Ectodermal cell (in vitro differentiated cells): Measurements from ENCODE around the gene CD46.

ENCODE experiments used
- H3K27ac ChIP-seq: 2 replicates; pipeline ENCODE4 v1.7.0; 2013; ENCODE audit warnings: mild to moderate bottlenecking, low read depth, low read length; ENCODE audit not compliant: insufficient read depth, poor library complexity, severe bottlenecking
- H3K27me3 ChIP-seq: 2 replicates; pipeline ENCODE4 v1.7.0; 2013; ENCODE audit warnings: mild to moderate bottlenecking, low read length; ENCODE audit not compliant: insufficient read depth, control insufficient read depth, poor library complexity, severe bottlenecking
- H3K36me3 ChIP-seq: one replicate; pipeline ENCODE4 v1.7.0; 2013; ENCODE audit warnings: low read length; ENCODE audit not compliant: control insufficient read depth, insufficient read depth
- H3K4me1 ChIP-seq: one replicate; pipeline ENCODE4 v1.7.0; 2013; ENCODE audit warnings: low read length; ENCODE audit not compliant: control insufficient read depth, insufficient read depth
- H3K4me3 ChIP-seq: 2 replicates; pipeline ENCODE4 v1.7.0; 2013; ENCODE audit warnings: low read depth, low read length, control low read depth; ENCODE audit not compliant: insufficient read depth
- H3K9me3 ChIP-seq: 2 replicates; pipeline ENCODE4 v1.7.0; 2013; ENCODE audit warnings: mild to moderate bottlenecking, low read length, moderate library complexity; ENCODE audit not compliant: control insufficient read depth
- WGBS, 2 experiments: methylation state at CpG; one replicate each; pipeline ENCODE4 v1.1.7; 2013; ENCODE audit warnings: missing lambda C conversion rate in 2 of 2; 5-methylcytosine and 5-hydroxymethylcytosine counted together

The CD46 gene

DNA sequence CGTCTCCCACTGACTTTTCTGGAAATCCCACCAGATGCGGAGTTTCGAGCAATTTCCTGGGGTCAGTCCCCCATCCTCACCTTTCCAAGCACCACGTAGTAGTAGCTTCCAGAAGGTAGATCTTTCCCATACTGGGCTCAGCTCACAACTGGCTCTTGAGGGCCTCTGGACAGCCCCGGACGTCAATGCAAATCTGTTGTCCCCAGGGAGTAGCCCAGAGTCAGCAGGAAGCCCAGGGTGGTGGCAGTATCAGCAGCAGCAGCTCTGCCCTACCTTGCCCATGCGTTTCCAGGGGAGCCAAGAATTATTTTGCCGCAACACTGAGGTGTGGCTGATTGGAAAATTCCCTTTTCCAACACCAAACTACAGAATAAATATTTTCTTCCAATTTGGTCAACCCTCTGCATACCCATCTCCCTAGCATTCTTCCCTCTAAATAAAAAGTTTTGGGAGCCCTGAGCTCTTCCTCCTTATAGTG lies 70.3 kb downstream of the CD46 start:
- Histone ChIP-seq H3K27ac (no peak overlapping the region), H3K36me3 (no peaks in the 10 kb centered on the region), H3K4me1 (peaks cover 2% of the 10 kb centered on the region), H3K4me3 (no peak overlapping the region), H3K27me3 (no peaks in the 10 kb centered on the region), H3K9me3 (no peaks in the 10 kb centered on the region)
- 86 to 88% methylated on average over 8 of the region's 8 CpGs for WGBS, 2 experiments

GRCh38 chr1:207822602-207823451 lies 71.0 kb downstream of the CD46 start:
- no peak overlapping the region for H3K27ac ChIP-seq
- no peak overlapping the region for H3K4me3 ChIP-seq
- H3K27me3 ChIP-seq, result no peaks in the 10 kb centered on the region
- H3K36me3 ChIP-seq, result no peaks in the 10 kb centered on the region
- H3K4me1 ChIP-seq, result peaks cover 6% of the 10 kb centered on the region
- no peaks in the 10 kb centered on the region for H3K9me3 ChIP-seq
- WGBS, 2 experiments, result 90 to 92% methylated on average over 11 of the region's 11 CpGs

- Histone ChIP-seq H3K27me3 (no peaks in the 10 kb centered on the region), H3K4me3 (no peak overlapping the region), H3K9me3 (no peaks in the 10 kb centered on the region), H3K36me3 (no peaks in the 10 kb centered on the region), H3K27ac (no peak overlapping the region), H3K4me1 (peaks cover 6% of the 10 kb centered on the region)
- WGBS, 2 experiments, result 90 to 93% methylated on average over 19 of the region's 19 CpGs
Observed at GRCh38 chr1:207823531-207823879, 71.7 kb downstream of the CD46 start.

- Histone ChIP-seq H3K4me1 (peaks cover 6% of the 10 kb centered on the region), H3K4me3 (no peak overlapping the region), H3K36me3 (no peaks in the 10 kb centered on the region), H3K27ac (no peak overlapping the region), H3K27me3 (no peaks in the 10 kb centered on the region), H3K9me3 (no peaks in the 10 kb centered on the region)
- WGBS, 2 experiments, result 45 to 50% methylated on average over 9 of the region's 9 CpGs
Observed at GRCh38 chr1:207823880-207824566, 72.2 kb downstream of the CD46 start.

- no peaks in the 10 kb centered on the region for H3K36me3 ChIP-seq
- 93 to 95% methylated on average over 6 of the region's 6 CpGs for WGBS, 2 experiments
- no peaks in the 10 kb centered on the region for H3K9me3 ChIP-seq
- H3K4me1 ChIP-seq, result peaks cover 6% of the 10 kb centered on the region
- H3K27ac ChIP-seq, result no peak overlapping the region
- H3K27me3 ChIP-seq, result no peaks in the 10 kb centered on the region
- no peak overlapping the region for H3K4me3 ChIP-seq
Observed at GRCh38 chr1:207824691-207825408, 73.0 kb downstream of the CD46 start.

- H3K4me1 ChIP-seq, result peaks cover 6% of the 10 kb centered on the region
- no peak overlapping the region for H3K27ac ChIP-seq
- H3K27me3 ChIP-seq, result no peaks in the 10 kb centered on the region
- no peaks in the 10 kb centered on the region for H3K9me3 ChIP-seq
- 94 to 95% methylated on average over 2 of the region's 2 CpGs for whole genome bisulfite sequencing, 2 experiments
- no peaks in the 10 kb centered on the region for H3K36me3 ChIP-seq
- H3K4me3 ChIP-seq, result no peak overlapping the region
Observed at GRCh38 chr1:207825409-207825695, 73.5 kb downstream of the CD46 start.

- no peak overlapping the region for H3K4me3 ChIP-seq
- 94 to 96% methylated on average over 18 of the region's 18 CpGs for WGBS, 2 experiments
- peaks cover 6% of the 10 kb centered on the region for H3K4me1 ChIP-seq
- no peaks in the 10 kb centered on the region for H3K36me3 ChIP-seq
- no peaks in the 10 kb centered on the region for H3K27me3 ChIP-seq
- no peaks in the 10 kb centered on the region for H3K9me3 ChIP-seq
- H3K27ac ChIP-seq, result peak overlapping the region; percentile 39
Observed at GRCh38 chr1:207825719-207826556, 74.1 kb downstream of the CD46 start.

GRCh38 chr1:207826557-207827487 lies 75.0 kb downstream of the CD46 start:
- Histone ChIP-seq H3K27ac (peak overlapping the region; percentile 39), H3K4me3 (no peak overlapping the region), H3K9me3 (no peaks in the 10 kb centered on the region), H3K36me3 (no peaks in the 10 kb centered on the region), H3K4me1 (peaks cover 6% of the 10 kb centered on the region), H3K27me3 (no peaks in the 10 kb centered on the region)
- 92 to 93% methylated on average over 18 of the region's 18 CpGs for WGBS, 2 experiments

DNA sequence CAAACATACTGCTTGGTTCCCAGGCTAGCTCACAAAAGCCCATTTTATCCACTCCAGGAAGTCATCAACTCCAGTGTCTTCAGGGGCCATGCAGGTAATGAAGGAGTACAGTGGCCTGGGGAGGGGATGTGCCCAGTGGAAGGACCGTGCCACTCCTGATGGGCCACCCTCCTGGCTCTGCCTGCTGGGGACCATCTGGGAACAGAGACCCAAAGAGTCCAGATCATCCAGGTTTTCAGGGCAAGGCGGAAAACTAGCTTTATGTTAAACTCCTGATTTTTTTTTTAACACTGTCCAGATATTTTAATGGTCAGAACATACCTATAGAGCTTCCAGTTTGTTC lies 75.6 kb downstream of the CD46 start:
- WGBS, 2 experiments, result 92 to 95% methylated on average over 2 of the region's 2 CpGs
- H3K27me3 ChIP-seq, result no peaks in the 10 kb centered on the region
- no peak overlapping the region for H3K27ac ChIP-seq
- no peaks in the 10 kb centered on the region for H3K9me3 ChIP-seq
- no peaks in the 10 kb centered on the region for H3K36me3 ChIP-seq
- H3K4me3 ChIP-seq, result no peak overlapping the region
- H3K4me1 ChIP-seq, result peaks cover 6% of the 10 kb centered on the region
